ENCODE results near the gene GFY. TPM values are rescaled to one million over a fixed set of nuclear protein-coding genes. Genes with fewer than 3 reads are reported as not detected.

The GFY gene
- total and polyA plus RNA-seq, 9 of the 15 experiments (the other 6 are each of a cell fraction or from before 2014, with no cell fraction given): 0.06 to 0.40 (median 0.19) TPM; not detected in 3

GRCh38 chr19:49408816-49409440 is 16.3 kb upstream of the GFY start (continued):
- no peak for TF ChIP-seq RFX7 (CRISPR knock-in tag; IDR thresholded peaks at IDR 0.05)
- no peak for TF ChIP-seq CBFA2T3 (IDR thresholded peaks at IDR 0.05)
- no peak for TF ChIP-seq SIN3B (IDR thresholded peaks at IDR 0.05; ENCODE audit: low read depth)
- TF ChIP-seq ZBTB8A (IDR thresholded peaks at IDR 0.05; ENCODE audit: partially characterized antibody): no peak
- no peak for TF ChIP-seq ZBTB5 (IDR thresholded peaks at IDR 0.05)
- no peak for TF ChIP-seq FOXA3 (CRISPR knock-in tag; conservative IDR thresholded peaks at IDR 0.05 in 1 of 2, IDR thresholded peaks at IDR 0.05 in 1 of 2)
- no peak for TF ChIP-seq IFI16 (CRISPR knock-in tag; IDR thresholded peaks at IDR 0.05)
- no peak for TF ChIP-seq HNRNPL (IDR thresholded peaks at IDR 0.05; ENCODE audit: low read depth, low read length)
- TF ChIP-seq MAZ (CRISPR knock-in tag; conservative IDR thresholded peaks at IDR 0.05 in 1 of 2, IDR thresholded peaks at IDR 0.05 in 1 of 2): no peak
- TF ChIP-seq TOE1 (IDR thresholded peaks at IDR 0.05; ENCODE audit: borderline replicate concordance): no peak
- TF ChIP-seq TOE1 (CRISPR knock-in tag; IDR thresholded peaks at IDR 0.05; ENCODE audit: borderline replicate concordance, low read depth): no peak
- no peak for TF ChIP-seq XRCC5 (IDR thresholded peaks at IDR 0.05; ENCODE audit: low read depth, low read length)
- TF ChIP-seq RBM17 (IDR thresholded peaks at IDR 0.05; ENCODE audit: borderline replicate concordance, low read depth, low read length): no peak
- no peak for TF ChIP-seq NCOR1 (IDR thresholded peaks at IDR 0.05)
- TF ChIP-seq ZNF311 (CRISPR knock-in tag; IDR thresholded peaks at IDR 0.05): peak; percentile 50; the same call in 1 of the 2 replicates
- TF ChIP-seq, protein P1, sequence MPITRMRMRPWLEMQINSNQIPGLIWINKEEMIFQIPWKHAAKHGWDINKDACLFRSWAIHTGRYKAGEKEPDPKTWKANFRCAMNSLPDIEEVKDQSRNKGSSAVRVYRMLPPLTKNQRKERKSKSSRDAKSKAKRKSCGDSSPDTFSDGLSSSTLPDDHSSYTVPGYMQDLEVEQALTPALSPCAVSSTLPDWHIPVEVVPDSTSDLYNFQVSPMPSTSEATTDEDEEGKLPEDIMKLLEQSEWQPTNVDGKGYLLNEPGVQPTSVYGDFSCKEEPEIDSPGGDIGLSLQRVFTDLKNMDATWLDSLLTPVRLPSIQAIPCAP (CRISPR knock-in tag; IDR thresholded peaks at IDR 0.05; ENCODE audit: borderline replicate concordance): no peak
- no peak for TF ChIP-seq ZNF699 (CRISPR knock-in tag; IDR thresholded peaks at IDR 0.05; ENCODE audit: insufficient replicate concordance)
- TF ChIP-seq BCL6 (CRISPR knock-in tag; IDR thresholded peaks at IDR 0.05): no peak
- TF ChIP-seq U2AF1 (optimal IDR thresholded peaks at IDR 0.05; ENCODE audit: low read depth, low read length): no peak
- TF ChIP-seq, protein P2, sequence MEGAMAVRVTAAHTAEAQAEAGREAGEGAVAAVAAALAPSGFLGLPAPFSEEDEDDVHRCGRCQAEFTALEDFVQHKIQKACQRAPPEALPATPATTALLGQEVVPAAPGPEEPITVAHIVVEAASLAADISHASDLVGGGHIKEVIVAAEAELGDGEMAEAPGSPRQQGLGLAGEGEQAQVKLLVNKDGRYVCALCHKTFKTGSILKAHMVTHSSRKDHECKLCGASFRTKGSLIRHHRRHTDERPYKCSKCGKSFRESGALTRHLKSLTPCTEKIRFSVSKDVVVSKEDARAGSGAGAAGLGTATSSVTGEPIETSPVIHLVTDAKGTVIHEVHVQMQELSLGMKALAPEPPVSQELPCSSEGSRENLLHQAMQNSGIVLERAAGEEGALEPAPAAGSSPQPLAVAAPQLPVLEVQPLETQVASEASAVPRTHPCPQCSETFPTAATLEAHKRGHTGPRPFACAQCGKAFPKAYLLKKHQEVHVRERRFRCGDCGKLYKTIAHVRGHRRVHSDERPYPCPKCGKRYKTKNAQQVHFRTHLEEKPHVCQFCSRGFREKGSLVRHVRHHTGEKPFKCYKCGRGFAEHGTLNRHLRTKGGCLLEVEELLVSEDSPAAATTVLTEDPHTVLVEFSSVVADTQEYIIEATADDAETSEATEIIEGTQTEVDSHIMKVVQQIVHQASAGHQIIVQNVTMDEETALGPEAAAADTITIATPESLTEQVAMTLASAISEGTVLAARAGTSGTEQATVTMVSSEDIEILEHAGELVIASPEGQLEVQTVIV (CRISPR knock-in tag; IDR thresholded peaks at IDR 0.05; ENCODE audit: borderline replicate concordance): no peak
- no peak for TF ChIP-seq TARDBP (IDR thresholded peaks at IDR 0.05)
- TF ChIP-seq IRF2 (CRISPR knock-in tag; IDR thresholded peaks at IDR 0.05): no peak
- no peak for TF ChIP-seq GATAD2A (IDR thresholded peaks at IDR 0.05)
- TF ChIP-seq HNRNPUL1 (IDR thresholded peaks at IDR 0.05; ENCODE audit: low read length): no peak
- TF ChIP-seq HNRNPK (IDR thresholded peaks at IDR 0.05; ENCODE audit: low read depth, low read length, poor library complexity, severe bottlenecking): no peak
- TF ChIP-seq SIN3A (IDR thresholded peaks at IDR 0.05; ENCODE audit: borderline replicate concordance in 2 of 2, control insufficient read depth in 1 of 2, low read depth in 2 of 2, low read length in 2 of 2): no peak
